Stimulated activated CD8-positive, alpha-beta memory T cell treated with anti-CD3 and anti-CD28 coated beads, Interleukin-15, amount 100 ng/mL, for 24 hours (primary cell): ENCODE data around the gene MAN2B2.

ENCODE experiments used
- DNase-seq: peaks from one replicate; pipeline ENCODE4 v3.0.0-alpha.2; 2020; ENCODE audit warnings: low read depth

The MAN2B2 gene

GRCh38 chr4:6574747-6575502 is at the start of gene MAN2B2:
Gene MAN2B2, plus strand, starts transcription at chr4:6575189. Its CDS starts 22 bp downstream, at chr4:6575211.
- peak; percentile 70 for DNase-seq

GRCh38 chr4:6525474-6525873 is 49.5 kb upstream of the MAN2B2 start:
- no peak for DNase-seq

- no peak for DNase-seq
Observed at GRCh38 chr4:6526156-6526555, 48.8 kb upstream of the MAN2B2 start.

GRCh38 chr4:6526671-6527091 is 48.3 kb upstream of the MAN2B2 start:
- DNase-seq, result no peak

GRCh38 chr4:6527259-6527658 is 47.7 kb upstream of the MAN2B2 start:
- no peak for DNase-seq

GRCh38 chr4:6527683-6528595 is 47.0 kb upstream of the MAN2B2 start:
- no peak for DNase-seq

- no peak for DNase-seq
Observed at GRCh38 chr4:6529021-6529420, 46.0 kb upstream of the MAN2B2 start.

- DNase-seq, result no peak
Observed at GRCh38 chr4:6530301-6530700, 44.7 kb upstream of the MAN2B2 start.

- DNase-seq, result no peak
Observed at GRCh38 chr4:6530964-6531363, 44.0 kb upstream of the MAN2B2 start.

GRCh38 chr4:6532102-6532501 is 42.9 kb upstream of the MAN2B2 start:
- no peak for DNase-seq

GRCh38 chr4:6532658-6533057 is 42.3 kb upstream of the MAN2B2 start:
- no peak for DNase-seq

- no peak for DNase-seq
Observed at GRCh38 chr4:6534050-6534449, 40.9 kb upstream of the MAN2B2 start.

GRCh38 chr4:6534618-6535328 is 40.2 kb upstream of the MAN2B2 start:
- DNase-seq, result no peak

GRCh38 chr4:6535329-6535692 is 39.7 kb upstream of the MAN2B2 start:
- DNase-seq, result no peak

- no peak for DNase-seq
Observed at GRCh38 chr4:6535706-6536105, 39.3 kb upstream of the MAN2B2 start.

- no peak for DNase-seq
Observed at GRCh38 chr4:6538111-6538510, 36.9 kb upstream of the MAN2B2 start.

GRCh38 chr4:6538575-6538974 is 36.4 kb upstream of the MAN2B2 start:
- DNase-seq, result no peak

- no peak for DNase-seq
Observed at GRCh38 chr4:6539009-6539764, 35.8 kb upstream of the MAN2B2 start.

- DNase-seq, result no peak
Observed at GRCh38 chr4:6540879-6541278, 34.1 kb upstream of the MAN2B2 start.

GRCh38 chr4:6541789-6542188 is 33.2 kb upstream of the MAN2B2 start:
- no peak for DNase-seq

GRCh38 chr4:6542951-6543350 is 32.0 kb upstream of the MAN2B2 start:
- no peak for DNase-seq

- DNase-seq, result no peak
Observed at GRCh38 chr4:6546091-6546490, 28.9 kb upstream of the MAN2B2 start.
